ENCODE data around the gene TH.
"Not testable (repeated sequence)": the region's sequence is repeated elsewhere in the genome, so short reads cannot be mapped to it uniquely, and the experiment has no call there.

The TH gene

DNA sequence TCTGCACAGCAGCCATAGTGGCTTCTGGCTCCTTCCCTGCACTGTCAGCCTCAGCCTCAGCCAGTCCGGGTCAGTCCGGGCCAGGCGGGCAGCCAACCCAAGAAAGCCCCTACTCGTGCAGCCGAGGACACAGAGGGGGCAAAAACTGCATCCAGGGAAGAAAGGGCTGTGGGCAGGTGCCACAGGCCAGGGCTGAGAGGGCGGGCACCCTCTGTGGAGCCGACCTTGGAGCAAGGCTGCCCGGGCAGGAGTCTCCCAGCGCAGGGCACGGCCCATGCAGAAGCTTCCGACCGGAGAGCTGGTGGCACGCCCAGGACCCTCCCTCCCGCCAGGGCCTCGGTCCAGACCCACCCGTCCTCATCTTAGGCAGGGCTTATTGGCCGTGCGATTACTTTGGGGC is 10.5 kb upstream of the TH start:
- TF ChIP-seq CTCF (IDR thresholded peaks at IDR 0.05; ENCODE audit: low read depth, low read length) = no peak
- H3K4me3 ChIP-seq (ENCODE audit: low read depth, low read length) = no peak overlapping the region

DNA sequence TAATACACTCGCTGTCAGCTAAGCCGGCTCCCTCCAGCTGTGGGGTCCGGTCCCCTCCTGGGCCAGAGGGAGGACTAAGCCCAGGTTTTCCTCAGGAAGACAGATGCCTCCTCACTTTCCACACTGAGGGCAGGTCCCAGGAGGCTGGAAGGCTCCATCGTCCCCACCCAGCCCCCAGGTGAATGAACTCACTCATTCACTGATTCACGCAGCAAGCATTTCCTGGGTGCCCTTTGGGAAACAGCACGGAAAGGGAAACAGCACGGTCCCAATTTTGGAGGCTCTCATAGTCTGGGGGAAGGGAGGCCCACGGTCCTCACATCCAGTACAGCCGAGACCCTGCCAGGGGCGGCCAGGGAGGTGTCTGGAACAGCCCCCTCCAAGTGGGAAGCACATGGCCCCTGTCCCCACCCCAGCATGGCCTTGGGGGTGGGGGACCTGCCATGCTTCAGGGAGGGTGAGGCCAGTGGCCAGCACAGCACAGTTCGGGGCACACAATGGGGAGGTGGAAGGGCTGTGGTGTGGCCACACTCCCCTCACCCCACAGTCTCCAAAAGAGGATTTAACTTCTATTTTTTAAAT is 9.3 kb upstream of the TH start:
- no peak for TF ChIP-seq CTCF (IDR thresholded peaks at IDR 0.05; ENCODE audit: low read depth, low read length)
- H3K36me3 ChIP-seq = no peaks in the 10 kb centered on the region
- H3K4me1 ChIP-seq = peaks cover 13% of the 10 kb centered on the region
- no peaks in the 10 kb centered on the region for H3K27me3 ChIP-seq
- H3K9me3 ChIP-seq = no peaks in the 10 kb centered on the region
- no peak for DNase-seq
- H3K4me3 ChIP-seq (ENCODE audit: low read depth, low read length) = no peak overlapping the region

More for the DNA sequence above, 10.5 kb upstream of the TH start:
- Histone ChIP-seq H3K27me3 (no peaks in the 10 kb centered on the region), H3K4me1 (peaks cover 18% of the 10 kb centered on the region), H3K36me3 (no peaks in the 10 kb centered on the region), H3K9me3 (no peaks in the 10 kb centered on the region)
- no peak for DNase-seq

DNA sequence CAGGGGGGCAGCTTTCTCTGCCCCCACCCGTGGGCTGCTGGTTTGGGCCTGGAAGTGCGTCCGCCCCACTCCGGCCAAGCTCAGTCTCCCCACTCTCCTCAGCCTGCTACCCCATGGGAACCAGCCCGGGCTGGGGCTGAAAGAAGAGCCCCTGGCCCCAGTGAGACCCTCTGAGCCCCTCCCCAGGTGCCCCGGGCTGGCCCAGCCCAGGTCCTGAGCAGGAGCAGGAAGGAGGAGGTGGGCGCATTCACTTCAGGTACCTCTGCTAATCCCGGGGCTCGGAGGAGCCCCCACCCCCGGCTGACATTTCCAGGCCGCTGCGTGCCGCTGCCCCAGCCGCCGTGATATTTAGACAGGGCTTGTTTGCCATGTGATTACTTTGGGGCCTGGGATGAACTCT is 8.7 kb upstream of the TH start:
- DNase-seq = no peak
- no peak for TF ChIP-seq CTCF (IDR thresholded peaks at IDR 0.05; ENCODE audit: low read depth, low read length)
- H3K27me3 ChIP-seq = no peaks in the 10 kb centered on the region
- H3K4me1 ChIP-seq = peaks cover 13% of the 10 kb centered on the region
- H3K36me3 ChIP-seq = no peaks in the 10 kb centered on the region
- H3K9me3 ChIP-seq = no peaks in the 10 kb centered on the region
- H3K4me3 ChIP-seq (ENCODE audit: low read depth, low read length) = no peak overlapping the region

- Histone ChIP-seq H3K4me3 (ENCODE audit: low read depth, low read length) (no peak overlapping the region), H3K4me1 (peaks cover 10% of the 10 kb centered on the region), H3K27me3 (no peaks in the 10 kb centered on the region), H3K36me3 (no peaks in the 10 kb centered on the region), H3K9me3 (no peaks in the 10 kb centered on the region)
- TF ChIP-seq CTCF (IDR thresholded peaks at IDR 0.05; ENCODE audit: low read depth, low read length) = no peak
- no peak for DNase-seq
Measured at GRCh38 chr11:2179516-2179915, 7.9 kb upstream of the TH start.

- Histone ChIP-seq H3K9me3 (no peaks in the 10 kb centered on the region), H3K4me3 (ENCODE audit: low read depth, low read length) (no peak overlapping the region), H3K36me3 (no peaks in the 10 kb centered on the region), H3K27me3 (no peaks in the 10 kb centered on the region), H3K4me1 (peaks cover 10% of the 10 kb centered on the region)
- DNase-seq = no peak
- no peak for TF ChIP-seq CTCF (IDR thresholded peaks at IDR 0.05; ENCODE audit: low read depth, low read length)
Measured at GRCh38 chr11:2178906-2179494, 7.4 kb upstream of the TH start.

- H3K4me1 ChIP-seq; DNase-seq; H3K4me3 ChIP-seq (ENCODE audit: low read depth, low read length); H3K27me3 ChIP-seq; H3K36me3 ChIP-seq; H3K9me3 ChIP-seq: not testable (repeated sequence)
Measured at GRCh38 chr11:2178055-2178773, 6.6 kb upstream of the TH start.
